ENCODE results near the gene BRAF. TPM values are rescaled to one million over a fixed set of nuclear protein-coding genes. Genes with fewer than 3 reads are reported as not detected.

Gene BRAF
- total and polyA plus RNA-seq, 2 experiments from 2014 or later, result 14.0 to 42.0 TPM

DNA sequence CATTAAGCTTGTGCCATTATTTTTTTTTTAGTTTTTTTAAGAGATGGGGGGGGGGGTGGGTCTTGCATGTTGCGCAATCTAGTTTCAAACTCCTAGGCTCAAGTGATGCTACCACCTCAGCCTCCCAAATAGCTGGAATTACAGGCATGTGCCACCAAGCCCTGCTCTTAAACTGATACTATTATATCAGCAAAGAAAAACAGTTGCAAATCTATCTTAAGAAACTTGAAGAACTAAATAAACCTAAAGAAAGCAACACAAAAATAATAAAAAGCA is 47.5 kb downstream of the BRAF start:
- Histone ChIP-seq H2AFZ (no peak overlapping the region), H3K4me3 (no peak overlapping the region), H3K9me2 (replicated peaks; ENCODE audit: insufficient read depth) (no peaks in the 10 kb centered on the region), H3K36me3 (replicated peaks; ENCODE audit: insufficient read depth, low read depth) (no peaks in the 10 kb centered on the region), H3K79me2 (peaks cover 100% of the 10 kb centered on the region), H3K27ac (no peak overlapping the region), H3K4me2 (no peak overlapping the region), H3K4me1 (ENCODE audit: insufficient read depth) (no peaks in the 10 kb centered on the region), H3K27me3 (no peaks in the 10 kb centered on the region), H3K9me3 (ENCODE audit: low read depth) (no peaks in the 10 kb centered on the region), H4K20me1 (ENCODE audit: insufficient read depth, poor library complexity, severe bottlenecking) (peaks cover 10% of the 10 kb centered on the region)
- no peak for DNase-seq (ENCODE audit: low spot score)
- WGBS (ENCODE audit: low lambda C conversion rate, missing lambda C conversion rate), result 92% methylated on average over 1 of the region's 1 CpG
- no peak for TF ChIP-seq EZH2 (IDR thresholded peaks at IDR 0.05; ENCODE audit: borderline replicate concordance)
- TF ChIP-seq, protein P1, sequence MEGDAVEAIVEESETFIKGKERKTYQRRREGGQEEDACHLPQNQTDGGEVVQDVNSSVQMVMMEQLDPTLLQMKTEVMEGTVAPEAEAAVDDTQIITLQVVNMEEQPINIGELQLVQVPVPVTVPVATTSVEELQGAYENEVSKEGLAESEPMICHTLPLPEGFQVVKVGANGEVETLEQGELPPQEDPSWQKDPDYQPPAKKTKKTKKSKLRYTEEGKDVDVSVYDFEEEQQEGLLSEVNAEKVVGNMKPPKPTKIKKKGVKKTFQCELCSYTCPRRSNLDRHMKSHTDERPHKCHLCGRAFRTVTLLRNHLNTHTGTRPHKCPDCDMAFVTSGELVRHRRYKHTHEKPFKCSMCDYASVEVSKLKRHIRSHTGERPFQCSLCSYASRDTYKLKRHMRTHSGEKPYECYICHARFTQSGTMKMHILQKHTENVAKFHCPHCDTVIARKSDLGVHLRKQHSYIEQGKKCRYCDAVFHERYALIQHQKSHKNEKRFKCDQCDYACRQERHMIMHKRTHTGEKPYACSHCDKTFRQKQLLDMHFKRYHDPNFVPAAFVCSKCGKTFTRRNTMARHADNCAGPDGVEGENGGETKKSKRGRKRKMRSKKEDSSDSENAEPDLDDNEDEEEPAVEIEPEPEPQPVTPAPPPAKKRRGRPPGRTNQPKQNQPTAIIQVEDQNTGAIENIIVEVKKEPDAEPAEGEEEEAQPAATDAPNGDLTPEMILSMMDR (IDR thresholded peaks at IDR 0.05; ENCODE audit: poor library complexity), result no peak
- TF ChIP-seq EZH2phosphoT487 (IDR thresholded peaks at IDR 0.05; ENCODE audit: low read depth, severe bottlenecking, unreplicated experiment), result no peak

DNA sequence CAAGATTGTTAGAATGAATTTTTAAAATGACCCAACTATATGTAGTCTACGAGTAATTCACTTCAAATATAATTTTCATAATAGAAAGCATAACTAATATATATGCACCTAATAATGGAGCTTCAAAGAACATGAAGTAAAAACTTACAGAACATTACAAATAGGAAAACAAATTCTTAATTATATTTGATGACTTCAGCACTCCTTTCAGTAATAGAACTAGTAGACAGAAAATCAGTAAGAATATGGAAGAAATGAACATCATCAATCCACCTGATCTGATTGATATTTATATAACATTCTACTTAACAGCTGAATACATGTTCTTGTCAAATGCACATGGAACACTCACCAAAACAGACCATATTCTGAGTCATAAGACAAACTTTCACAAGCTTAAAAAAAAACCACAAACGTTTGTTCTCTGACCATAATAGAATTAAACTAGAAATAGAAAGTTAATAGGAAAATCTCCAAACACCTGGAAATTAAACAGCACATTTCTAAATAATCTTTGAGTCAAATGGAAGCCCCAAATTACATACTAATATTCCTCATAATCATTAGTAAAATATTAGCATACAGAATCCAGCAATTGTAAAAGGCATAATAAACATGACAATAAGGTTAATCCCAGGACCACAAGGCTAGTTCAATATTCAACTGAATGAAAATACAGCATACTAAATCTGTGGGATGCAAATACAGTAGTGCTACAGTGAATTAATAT is 48.0 kb downstream of the BRAF start:
- H3K27ac ChIP-seq, result no peak overlapping the region
- no peak overlapping the region for H2AFZ ChIP-seq
- no peaks in the 10 kb centered on the region for H3K4me1 ChIP-seq (ENCODE audit: insufficient read depth)
- DNase-seq (ENCODE audit: low spot score), result no peak
- peaks cover 100% of the 10 kb centered on the region for H3K79me2 ChIP-seq
- WGBS (ENCODE audit: low lambda C conversion rate, missing lambda C conversion rate), result 63% methylated on average over 2 of the region's 2 CpGs
- H3K36me3 ChIP-seq (replicated peaks; ENCODE audit: insufficient read depth, low read depth), result no peaks in the 10 kb centered on the region
- H4K20me1 ChIP-seq (ENCODE audit: insufficient read depth, poor library complexity, severe bottlenecking), result peaks cover 10% of the 10 kb centered on the region
- TF ChIP-seq EZH2phosphoT487 (IDR thresholded peaks at IDR 0.05; ENCODE audit: low read depth, severe bottlenecking, unreplicated experiment), result no peak
- TF ChIP-seq EZH2 (IDR thresholded peaks at IDR 0.05; ENCODE audit: borderline replicate concordance), result no peak
- TF ChIP-seq, protein P1 (IDR thresholded peaks at IDR 0.05; ENCODE audit: poor library complexity), result no peak
- H3K4me3 ChIP-seq, result no peak overlapping the region
- H3K9me2 ChIP-seq (replicated peaks; ENCODE audit: insufficient read depth), result no peaks in the 10 kb centered on the region
- H3K4me2 ChIP-seq, result no peak overlapping the region
- H3K9me3 ChIP-seq (ENCODE audit: low read depth), result no peaks in the 10 kb centered on the region
- H3K27me3 ChIP-seq, result no peaks in the 10 kb centered on the region

DNA sequence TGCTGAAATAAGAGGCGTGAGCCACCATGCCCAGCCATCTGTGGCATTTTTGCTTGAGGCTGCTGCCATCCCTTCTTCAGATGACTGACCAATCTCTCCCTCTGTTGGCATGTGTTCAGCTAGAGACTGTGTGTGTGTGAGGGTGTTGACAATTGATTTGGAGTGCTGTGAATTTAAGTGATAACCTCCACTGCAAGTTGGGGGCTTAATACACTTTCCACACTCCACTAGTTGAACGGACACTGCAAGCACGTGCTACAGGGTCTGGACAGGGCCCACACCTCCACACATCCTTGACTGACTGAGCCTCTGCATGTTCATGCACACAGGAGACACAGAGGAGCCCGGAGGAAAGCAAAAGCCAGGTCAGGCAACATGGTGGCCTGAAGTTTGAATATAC is 51.3 kb downstream of the BRAF start:
- WGBS (ENCODE audit: low lambda C conversion rate, missing lambda C conversion rate), result 83% methylated on average over 4 of the region's 4 CpGs
- peaks cover 100% of the 10 kb centered on the region for H3K79me2 ChIP-seq
- H3K27me3 ChIP-seq, result no peaks in the 10 kb centered on the region
- no peaks in the 10 kb centered on the region for H3K9me3 ChIP-seq (ENCODE audit: low read depth)
- no peaks in the 10 kb centered on the region for H3K9me2 ChIP-seq (replicated peaks; ENCODE audit: insufficient read depth)
- H3K27ac ChIP-seq, result no peak overlapping the region
- no peak for DNase-seq (ENCODE audit: low spot score)
- no peak overlapping the region for H3K4me3 ChIP-seq
- TF ChIP-seq, protein P1 (IDR thresholded peaks at IDR 0.05; ENCODE audit: poor library complexity), result no peak
- no peak for TF ChIP-seq EZH2phosphoT487 (IDR thresholded peaks at IDR 0.05; ENCODE audit: low read depth, severe bottlenecking, unreplicated experiment)
- no peak for TF ChIP-seq EZH2 (IDR thresholded peaks at IDR 0.05; ENCODE audit: borderline replicate concordance)
- no peaks in the 10 kb centered on the region for H3K4me1 ChIP-seq (ENCODE audit: insufficient read depth)
- no peak overlapping the region for H3K4me2 ChIP-seq
- peaks cover 18% of the 10 kb centered on the region for H4K20me1 ChIP-seq (ENCODE audit: insufficient read depth, poor library complexity, severe bottlenecking)
- H3K36me3 ChIP-seq (replicated peaks; ENCODE audit: insufficient read depth, low read depth), result no peaks in the 10 kb centered on the region
- no peak overlapping the region for H2AFZ ChIP-seq
